Activated CD8-positive, alpha-beta T cell treated with anti-CD3 and anti-CD28 coated beads for 36 hours (primary cell): Measurements from ENCODE around the gene ATP2C2. TPM values are rescaled to one million over a fixed set of nuclear protein-coding genes. Genes with fewer than 3 reads are reported as not detected.

ENCODE experiments used
- ATAC-seq: fragments of 200-7000 bp; cut with Tn5 transposase; one replicate; pipeline ENCODE4 v1.10.0; 2021; ENCODE audit warnings: mild to moderate bottlenecking, moderate library complexity
- CTCF ChIA-PET: fragments of 350-600 bp; sonication (Branson Sonifier 250); formaldehyde crosslinking; loops from one replicate; lab custom pipeline; 2021; ENCODE audit warnings: antibody characterized with exemption; lab: Charles Lee
- POLR2A ChIA-PET: fragments of 350-600 bp; sonication (Branson Sonifier 250); formaldehyde crosslinking; loops from one replicate; lab custom pipeline; 2021; ENCODE audit warnings: antibody characterized with exemption; lab: Charles Lee
- DNase-seq: peaks from one replicate; pipeline ENCODE4 v3.0.0-alpha.2; 2020
- H3K27ac Mint-ChIP-seq: one replicate; pipeline ENCODE4 v1.8.0; 2021; ENCODE audit warnings: mild to moderate bottlenecking, mixed read lengths
- H3K27me3 Mint-ChIP-seq: one replicate; pipeline ENCODE4 v1.8.0; 2021; ENCODE audit warnings: mixed read lengths
- H3K36me3 Mint-ChIP-seq: one replicate; pipeline ENCODE4 v1.8.0; 2021; ENCODE audit warnings: low read depth, mixed read lengths
- H3K4me1 Mint-ChIP-seq: one replicate; pipeline ENCODE4 v1.8.0; 2021; ENCODE audit warnings: low read depth, mixed read lengths
- H3K4me3 Mint-ChIP-seq: one replicate; pipeline ENCODE4 v1.8.0; 2021; ENCODE audit warnings: mild to moderate bottlenecking, moderate library complexity, mixed read lengths
- H3K9me3 Mint-ChIP-seq: one replicate; pipeline ENCODE4 v1.8.0; 2021; ENCODE audit warnings: mixed read lengths
- CTCF ChIP-seq: fragments of 200-600 bp; IDR thresholded peaks from one replicate; pipeline ENCODE4 v1.8.0; 2022; ENCODE audit warnings: antibody characterized with exemption, mild to moderate bottlenecking
- intact Hi-C: fragments of 100-400 bp; cut with micrococcal nuclease; formaldehyde crosslinking; loops from one replicate; pipeline ENCODE4 v1.10.0; 2022
- total RNA-seq, 2 experiments: library from RNA; stranded (reverse); gene quantifications; one replicate each; pipeline ENCODE4 v1.2.3, GENCODE V29; 2021

ATP2C2 gene
- total RNA-seq, 2 experiments from 2014 or later = not detected

- no peak for TF ChIP-seq CTCF
- ChIA-PET CTCF (no interaction called here), POLR2A (no interaction called here)
- Mint-ChIP-seq H3K4me3 (no peak overlapping the region), H3K27me3 (no peaks in the 10 kb centered on the region), H3K9me3 (no peaks in the 10 kb centered on the region), H3K36me3 (peaks cover 22% of the 10 kb centered on the region), H3K27ac (no peak overlapping the region), H3K4me1 (peaks cover 8% of the 10 kb centered on the region)
- intact Hi-C loops = no loop called here
- DNase-seq = no peak
- ATAC-seq = no peak
Measured at GRCh38 chr16:84499638-84500037, 131.3 kb downstream of the ATP2C2 start.

GRCh38 chr16:84500531-84500930 is 132.2 kb downstream of the ATP2C2 start:
- CTCF ChIA-PET = no interaction called here

GRCh38 chr16:84501077-84501735 is 132.9 kb downstream of the ATP2C2 start:
- intact Hi-C loops = no loop called here
- no peaks in the 10 kb centered on the region for H3K27me3 Mint-ChIP-seq
- peaks cover 20% of the 10 kb centered on the region for H3K4me1 Mint-ChIP-seq
- TF ChIP-seq CTCF = no peak
- peaks cover 15% of the 10 kb centered on the region for H3K36me3 Mint-ChIP-seq
- DNase-seq = no peak
- ATAC-seq = no peak
- H3K4me3 Mint-ChIP-seq = no peak overlapping the region
- ChIA-PET POLR2A (no interaction called here), CTCF (interaction anchor here (1.2 kb wide), 1 partner anchor 9 kb away, joined by 3 read pairs; no protein-coding TSS in a partner anchor)
- no peaks in the 10 kb centered on the region for H3K9me3 Mint-ChIP-seq
- no peak overlapping the region for H3K27ac Mint-ChIP-seq

More at GRCh38 chr16:84500531-84500930, 132.2 kb downstream of the ATP2C2 start:
- ATAC-seq (no peak), DNase-seq (no peak)
- no peak overlapping the region for H3K4me3 Mint-ChIP-seq
- no peaks in the 10 kb centered on the region for H3K9me3 Mint-ChIP-seq
- POLR2A ChIA-PET = no interaction called here
- no peak overlapping the region for H3K27ac Mint-ChIP-seq
- intact Hi-C loops = no loop called here
- H3K27me3 Mint-ChIP-seq = no peaks in the 10 kb centered on the region
- peaks cover 18% of the 10 kb centered on the region for H3K36me3 Mint-ChIP-seq
- peaks cover 14% of the 10 kb centered on the region for H3K4me1 Mint-ChIP-seq
- TF ChIP-seq CTCF = no peak

GRCh38 chr16:84502075-84502474 is 133.7 kb downstream of the ATP2C2 start:
- no peak for TF ChIP-seq CTCF
- ATAC-seq (no peak), DNase-seq (no peak)
- Mint-ChIP-seq H3K4me1 (peaks cover 28% of the 10 kb centered on the region), H3K27ac (no peak overlapping the region), H3K4me3 (no peak overlapping the region), H3K36me3 (peaks cover 12% of the 10 kb centered on the region), H3K9me3 (no peaks in the 10 kb centered on the region), H3K27me3 (no peaks in the 10 kb centered on the region)
- CTCF ChIA-PET = interaction anchor here (1.2 kb wide), 1 partner anchor 9 kb away, joined by 3 read pairs; no protein-coding TSS in a partner anchor
- intact Hi-C loops = no loop called here
- POLR2A ChIA-PET = no interaction called here

- TF ChIP-seq CTCF = no peak
- no peaks in the 10 kb centered on the region for H3K27me3 Mint-ChIP-seq
- H3K4me3 Mint-ChIP-seq = no peak overlapping the region
- H3K36me3 Mint-ChIP-seq = peaks cover 11% of the 10 kb centered on the region
- ChIA-PET CTCF (interaction anchor here (1.2 kb wide), 2 partner anchors 8 to 252 kb away, joined by 3 read pairs; no protein-coding TSS in a partner anchor), POLR2A (no interaction called here)
- intact Hi-C loops = no loop called here
- ATAC-seq = no peak
- peaks cover 33% of the 10 kb centered on the region for H3K4me1 Mint-ChIP-seq
- no peaks in the 10 kb centered on the region for H3K9me3 Mint-ChIP-seq
- no peak overlapping the region for H3K27ac Mint-ChIP-seq
- DNase-seq = no peak
Measured at GRCh38 chr16:84502581-84502980, 134.2 kb downstream of the ATP2C2 start.
